HG02763 (cell line): ENCODE results near the gene GPR153.

ENCODE experiments used
- ATAC-seq: cut with Tn5 transposase; IDR thresholded peaks from one replicate; pipeline ENCODE4 v1.9.1; 2021; ENCODE audit warnings: mild to moderate bottlenecking, moderate library complexity; ENCODE audit not compliant: unreplicated experiment

GPR153 gene

GRCh38 chr1:6249739-6250689, 10.9 kb downstream of the GPR153 start:
- ATAC-seq, result no peak

- ATAC-seq, result no peak
These were observed 11.8 kb downstream of the GPR153 start for GRCh38 chr1:6248932-6249738.

GRCh38 chr1:6248161-6248776, 12.6 kb downstream of the GPR153 start:
- ATAC-seq, result no peak

- ATAC-seq, result no peak
These were observed 13.2 kb downstream of the GPR153 start for GRCh38 chr1:6247651-6248050.

GRCh38 chr1:6246497-6247467, 14.1 kb downstream of the GPR153 start:
- no peak for ATAC-seq

- no peak for ATAC-seq
These were observed 14.9 kb downstream of the GPR153 start for GRCh38 chr1:6245869-6246496.

- peak; percentile 51 for ATAC-seq
These were observed 15.6 kb downstream of the GPR153 start for GRCh38 chr1:6245086-6245868.

- no peak for ATAC-seq
These were observed 16.4 kb downstream of the GPR153 start for GRCh38 chr1:6244401-6245049.

GRCh38 chr1:6243993-6244392, 16.9 kb downstream of the GPR153 start, which contains the start of gene HES3:
Gene HES3 (plus strand): TSS chr1:6244179. CDS start chr1:6244366, 187 bp downstream.
- no peak for ATAC-seq

- ATAC-seq, result no peak
These were observed 17.7 kb downstream of the GPR153 start for GRCh38 chr1:6243053-6243834.

- no peak for ATAC-seq
These were observed 18.8 kb downstream of the GPR153 start for GRCh38 chr1:6241887-6242740.

- no peak for ATAC-seq
These were observed 19.6 kb downstream of the GPR153 start for GRCh38 chr1:6241107-6241886.

- no peak for ATAC-seq
These were observed 20.7 kb downstream of the GPR153 start for GRCh38 chr1:6239950-6240768.

- no peak for ATAC-seq
These were observed 21.6 kb downstream of the GPR153 start for GRCh38 chr1:6239213-6239752.

GRCh38 chr1:6237093-6237492, 23.8 kb downstream of the GPR153 start:
- no peak for ATAC-seq
